GM23338 (cell line): Measurements from ENCODE around the gene KCNMB1. TPM values are rescaled to one million over a fixed set of nuclear protein-coding genes. Genes with fewer than 3 reads are reported as not detected.

Experiments used
- ATAC-seq: fragments of 200-7000 bp; cut with Tn5 transposase; 3 replicates; pipeline ENCODE4 v1.9.1; 2020
- DNase-seq: peaks from one replicate; pipeline ENCODE4 v3.0.0-alpha.2; 2015; ENCODE audit warnings: low spot score
- H2AFZ ChIP-seq: fragments of 200-600 bp; sonication (generic); 2 replicates; pipeline ENCODE4 v1.8.0; 2016; ENCODE audit warnings: antibody characterized with exemption, mild to moderate bottlenecking, moderate library complexity
- H3F3A ChIP-seq: fragments of 200-600 bp; sonication (generic); replicated peaks from 2 replicates; pipeline ENCODE4 v1.8.0; 2017; ENCODE audit warnings: antibody characterized with exemption, mixed run types, low read depth
- H3K27ac ChIP-seq: fragments of 200-600 bp; sonication (generic); 2 replicates; pipeline ENCODE4 v1.6.1; 2016; ENCODE audit warnings: low read depth
- H3K27me3 ChIP-seq: fragments of 200-600 bp; sonication (generic); 2 replicates; pipeline ENCODE4 v1.8.0; 2016; ENCODE audit warnings: mild to moderate bottlenecking, mixed run types, moderate library complexity; ENCODE audit not compliant: insufficient read depth
- H3K36me3 ChIP-seq: fragments of 200-600 bp; sonication (generic); 2 replicates; pipeline ENCODE4 v1.8.0; 2016; ENCODE audit warnings: mild to moderate bottlenecking; ENCODE audit not compliant: insufficient read depth
- H3K4me1 ChIP-seq: fragments of 200-600 bp; sonication (generic); 2 replicates; pipeline ENCODE4 v1.8.0; 2016; ENCODE audit warnings: mild to moderate bottlenecking, moderate library complexity; ENCODE audit not compliant: insufficient read depth
- H3K4me2 ChIP-seq: fragments of 200-600 bp; sonication (generic); 2 replicates; pipeline ENCODE4 v1.7.1; 2017; ENCODE audit warnings: mixed run types
- H3K4me3 ChIP-seq: fragments of 200-600 bp; sonication (generic); 2 replicates; pipeline ENCODE4 v1.6.1; 2016; ENCODE audit warnings: mixed run types
- H3K79me2 ChIP-seq: fragments of 200-600 bp; sonication (generic); replicated peaks from 2 replicates; pipeline ENCODE4 v1.8.0; 2017; ENCODE audit warnings: mild to moderate bottlenecking; ENCODE audit not compliant: insufficient read depth
- H3K9me2 ChIP-seq: fragments of 200-600 bp; sonication (generic); 2 replicates; pipeline ENCODE4 v1.8.0; 2017; ENCODE audit not compliant: insufficient read depth
- H4K20me1 ChIP-seq: fragments of 200-600 bp; sonication (generic); replicated peaks from 2 replicates; pipeline ENCODE4 v1.8.0; 2017; ENCODE audit warnings: mild to moderate bottlenecking; ENCODE audit not compliant: insufficient read depth
- H3K27ac Mint-ChIP-seq: 2 replicates; pipeline ENCODE4 v1.8.0; 2020; ENCODE audit warnings: inconsistent platforms, mild to moderate bottlenecking, moderate library complexity, mixed read lengths
- H3K27me3 Mint-ChIP-seq: 3 replicates; pipeline ENCODE4 v1.8.0; 2022; ENCODE audit warnings: low read depth, mild to moderate bottlenecking, moderate library complexity, mixed read lengths, inconsistent platforms; ENCODE audit not compliant: insufficient read depth, poor library complexity
- H3K36me3 Mint-ChIP-seq: 3 replicates; pipeline ENCODE4 v1.8.0; 2021; ENCODE audit warnings: low read depth, mild to moderate bottlenecking, inconsistent platforms, moderate library complexity, mixed read lengths
- H3K4me1 Mint-ChIP-seq: 3 replicates; pipeline ENCODE4 v1.8.0; 2020; ENCODE audit warnings: mild to moderate bottlenecking, inconsistent platforms, mixed read lengths
- H3K4me3 Mint-ChIP-seq: 3 replicates; pipeline ENCODE4 v1.8.0; 2021; ENCODE audit warnings: moderate library complexity, mild to moderate bottlenecking, inconsistent platforms, mixed read lengths
- H3K9me3 Mint-ChIP-seq: 3 replicates; pipeline ENCODE4 v1.8.0; 2020; ENCODE audit warnings: moderate library complexity, mild to moderate bottlenecking, inconsistent platforms, mixed read lengths
- CREB1 ChIP-seq: fragments of 250-450 bp; sonication (Bioruptor Pico); IDR thresholded peaks from 2 replicates; pipeline ENCODE4 v1.5.0; 2020; ENCODE audit warnings: low read depth, mild to moderate bottlenecking, moderate library complexity
- CTCF ChIP-seq, 2 experiments: fragments of 200-600 bp in 1 of 2; sonication (generic) in 1 of 2; conservative IDR thresholded peaks; 2 replicates each; pipeline versions ENCODE4 v1.5.1 to v1.6.1; 2016 to 2017; ENCODE audit warnings: antibody characterized with exemption in 2 of 2, low read depth in 2 of 2, mild to moderate bottlenecking in 2 of 2, moderate library complexity in 1 of 2
- ETS1 ChIP-seq: IDR thresholded peaks from 2 replicates; pipeline ENCODE4 v1.6.1; 2016; ENCODE audit warnings: antibody characterized with exemption
- EZH2 ChIP-seq: fragments of 200-600 bp; sonication (generic); IDR thresholded peaks from one replicate; pipeline ENCODE4 v1.8.0; 2017; ENCODE audit warnings: antibody characterized with exemption, mild to moderate bottlenecking, low read depth; ENCODE audit not compliant: unreplicated experiment
- EZH2phosphoT487 ChIP-seq: fragments of 200-600 bp; sonication (generic); IDR thresholded peaks from one replicate; pipeline ENCODE4 v1.8.1; 2018; ENCODE audit warnings: antibody characterized with exemption; ENCODE audit not compliant: unreplicated experiment
- JUNB ChIP-seq: IDR thresholded peaks from one replicate; pipeline ENCODE4 v1.6.1; 2016; ENCODE audit warnings: antibody characterized with exemption; ENCODE audit not compliant: unreplicated experiment
- NANOG ChIP-seq: IDR thresholded peaks from 2 replicates; pipeline ENCODE4 v1.6.1; 2016; ENCODE audit warnings: antibody characterized with exemption, borderline replicate concordance
- POLR2AphosphoS5 ChIP-seq: IDR thresholded peaks from 2 replicates; pipeline ENCODE4 v1.6.1; 2016; ENCODE audit warnings: antibody characterized with exemption, low read depth
- STAT1 ChIP-seq: IDR thresholded peaks from one replicate; pipeline ENCODE4 v1.6.1; 2016; ENCODE audit warnings: antibody characterized with exemption; ENCODE audit not compliant: unreplicated experiment
- ZNF114 ChIP-seq: fragments of 250-450 bp; sonication (Bioruptor Pico); IDR thresholded peaks from 2 replicates; pipeline ENCODE4 v1.5.0; 2020; ENCODE audit warnings: mild to moderate bottlenecking, moderate library complexity
- ZNF331 ChIP-seq: fragments of 250-450 bp; sonication (Bioruptor Pico); IDR thresholded peaks from 2 replicates; pipeline ENCODE4 v1.5.0; 2020; ENCODE audit warnings: low read depth, mild to moderate bottlenecking, moderate library complexity
- polyA plus RNA-seq: library from polyadenylated mRNA; unstranded; fragments of >200 nt; fragmentation: Nextera tagmentation; extraction: Ambion mirVana; gene quantifications from 2 replicates; pipeline ENCODE4 v1.2.1, GENCODE V29; 2016
- total RNA-seq: library from RNA; depleted of rRNA; stranded (reverse); fragments of >200 nt; shearing (Covaris generic); gene quantifications from 2 replicates; pipeline ENCODE4 v1.2.3, GENCODE V29; 2014
- TF ChIP-seq, protein P1 (sequence below): IDR thresholded peaks from one replicate; pipeline ENCODE4 v1.6.1; 2018; ENCODE audit warnings: antibody characterized with exemption; ENCODE audit not compliant: unreplicated experiment
- TF ChIP-seq, protein P2 (sequence below): fragments of 250-450 bp; sonication (Bioruptor Pico); IDR thresholded peaks from 2 replicates; pipeline ENCODE4 v1.5.0; 2020; ENCODE audit warnings: mild to moderate bottlenecking, moderate library complexity

The KCNMB1 gene
- total and polyA plus RNA-seq, 2 experiments from 2014 or later: 0.17 to 0.19 TPM

DNA sequence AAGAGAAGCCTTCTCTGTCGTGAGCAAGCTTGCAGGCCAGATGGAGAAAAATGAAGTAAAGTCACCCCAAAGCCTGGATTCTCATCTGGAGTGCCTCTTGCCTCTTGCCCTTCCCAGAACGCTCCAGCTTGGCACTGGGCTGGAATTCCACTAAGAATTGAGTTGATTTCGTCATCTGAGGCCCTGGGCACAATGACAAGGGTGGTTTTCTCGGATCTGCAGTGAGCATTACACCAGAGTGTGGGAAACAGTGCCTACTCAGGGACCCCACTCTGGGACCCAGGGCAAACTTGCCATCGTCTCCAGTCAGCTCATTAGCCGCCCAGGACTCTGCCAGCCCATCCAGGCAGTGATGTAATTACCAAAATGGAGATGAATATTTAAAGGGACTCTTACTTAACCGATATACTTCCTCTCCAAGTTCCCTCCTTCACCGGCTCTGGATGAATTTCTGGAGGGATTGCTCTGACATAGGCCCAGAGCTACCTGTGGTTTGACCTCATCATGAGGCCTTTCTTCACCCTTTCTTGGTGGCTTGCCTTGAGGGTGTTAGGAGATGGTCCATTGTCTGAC, 46.9 kb downstream of the KCNMB1 start:
- TF ChIP-seq EZH2 (no peak), NANOG (no peak), CTCF (conservative IDR thresholded peaks at IDR 0.05; ENCODE audit: low read depth in 2 of 2) (no peak), ETS1 (no peak), ZNF331 (CRISPR knock-in tag) (no peak), POLR2AphosphoS5 (no peak), ZNF114 (CRISPR knock-in tag) (no peak), STAT1 (no peak), JUNB (no peak), CREB1 (CRISPR knock-in tag) (no peak), EZH2phosphoT487 (no peak)
- TF ChIP-seq, protein P1, sequence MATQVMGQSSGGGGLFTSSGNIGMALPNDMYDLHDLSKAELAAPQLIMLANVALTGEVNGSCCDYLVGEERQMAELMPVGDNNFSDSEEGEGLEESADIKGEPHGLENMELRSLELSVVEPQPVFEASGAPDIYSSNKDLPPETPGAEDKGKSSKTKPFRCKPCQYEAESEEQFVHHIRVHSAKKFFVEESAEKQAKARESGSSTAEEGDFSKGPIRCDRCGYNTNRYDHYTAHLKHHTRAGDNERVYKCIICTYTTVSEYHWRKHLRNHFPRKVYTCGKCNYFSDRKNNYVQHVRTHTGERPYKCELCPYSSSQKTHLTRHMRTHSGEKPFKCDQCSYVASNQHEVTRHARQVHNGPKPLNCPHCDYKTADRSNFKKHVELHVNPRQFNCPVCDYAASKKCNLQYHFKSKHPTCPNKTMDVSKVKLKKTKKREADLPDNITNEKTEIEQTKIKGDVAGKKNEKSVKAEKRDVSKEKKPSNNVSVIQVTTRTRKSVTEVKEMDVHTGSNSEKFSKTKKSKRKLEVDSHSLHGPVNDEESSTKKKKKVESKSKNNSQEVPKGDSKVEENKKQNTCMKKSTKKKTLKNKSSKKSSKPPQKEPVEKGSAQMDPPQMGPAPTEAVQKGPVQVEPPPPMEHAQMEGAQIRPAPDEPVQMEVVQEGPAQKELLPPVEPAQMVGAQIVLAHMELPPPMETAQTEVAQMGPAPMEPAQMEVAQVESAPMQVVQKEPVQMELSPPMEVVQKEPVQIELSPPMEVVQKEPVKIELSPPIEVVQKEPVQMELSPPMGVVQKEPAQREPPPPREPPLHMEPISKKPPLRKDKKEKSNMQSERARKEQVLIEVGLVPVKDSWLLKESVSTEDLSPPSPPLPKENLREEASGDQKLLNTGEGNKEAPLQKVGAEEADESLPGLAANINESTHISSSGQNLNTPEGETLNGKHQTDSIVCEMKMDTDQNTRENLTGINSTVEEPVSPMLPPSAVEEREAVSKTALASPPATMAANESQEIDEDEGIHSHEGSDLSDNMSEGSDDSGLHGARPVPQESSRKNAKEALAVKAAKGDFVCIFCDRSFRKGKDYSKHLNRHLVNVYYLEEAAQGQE: no peak
- TF ChIP-seq, protein P2, sequence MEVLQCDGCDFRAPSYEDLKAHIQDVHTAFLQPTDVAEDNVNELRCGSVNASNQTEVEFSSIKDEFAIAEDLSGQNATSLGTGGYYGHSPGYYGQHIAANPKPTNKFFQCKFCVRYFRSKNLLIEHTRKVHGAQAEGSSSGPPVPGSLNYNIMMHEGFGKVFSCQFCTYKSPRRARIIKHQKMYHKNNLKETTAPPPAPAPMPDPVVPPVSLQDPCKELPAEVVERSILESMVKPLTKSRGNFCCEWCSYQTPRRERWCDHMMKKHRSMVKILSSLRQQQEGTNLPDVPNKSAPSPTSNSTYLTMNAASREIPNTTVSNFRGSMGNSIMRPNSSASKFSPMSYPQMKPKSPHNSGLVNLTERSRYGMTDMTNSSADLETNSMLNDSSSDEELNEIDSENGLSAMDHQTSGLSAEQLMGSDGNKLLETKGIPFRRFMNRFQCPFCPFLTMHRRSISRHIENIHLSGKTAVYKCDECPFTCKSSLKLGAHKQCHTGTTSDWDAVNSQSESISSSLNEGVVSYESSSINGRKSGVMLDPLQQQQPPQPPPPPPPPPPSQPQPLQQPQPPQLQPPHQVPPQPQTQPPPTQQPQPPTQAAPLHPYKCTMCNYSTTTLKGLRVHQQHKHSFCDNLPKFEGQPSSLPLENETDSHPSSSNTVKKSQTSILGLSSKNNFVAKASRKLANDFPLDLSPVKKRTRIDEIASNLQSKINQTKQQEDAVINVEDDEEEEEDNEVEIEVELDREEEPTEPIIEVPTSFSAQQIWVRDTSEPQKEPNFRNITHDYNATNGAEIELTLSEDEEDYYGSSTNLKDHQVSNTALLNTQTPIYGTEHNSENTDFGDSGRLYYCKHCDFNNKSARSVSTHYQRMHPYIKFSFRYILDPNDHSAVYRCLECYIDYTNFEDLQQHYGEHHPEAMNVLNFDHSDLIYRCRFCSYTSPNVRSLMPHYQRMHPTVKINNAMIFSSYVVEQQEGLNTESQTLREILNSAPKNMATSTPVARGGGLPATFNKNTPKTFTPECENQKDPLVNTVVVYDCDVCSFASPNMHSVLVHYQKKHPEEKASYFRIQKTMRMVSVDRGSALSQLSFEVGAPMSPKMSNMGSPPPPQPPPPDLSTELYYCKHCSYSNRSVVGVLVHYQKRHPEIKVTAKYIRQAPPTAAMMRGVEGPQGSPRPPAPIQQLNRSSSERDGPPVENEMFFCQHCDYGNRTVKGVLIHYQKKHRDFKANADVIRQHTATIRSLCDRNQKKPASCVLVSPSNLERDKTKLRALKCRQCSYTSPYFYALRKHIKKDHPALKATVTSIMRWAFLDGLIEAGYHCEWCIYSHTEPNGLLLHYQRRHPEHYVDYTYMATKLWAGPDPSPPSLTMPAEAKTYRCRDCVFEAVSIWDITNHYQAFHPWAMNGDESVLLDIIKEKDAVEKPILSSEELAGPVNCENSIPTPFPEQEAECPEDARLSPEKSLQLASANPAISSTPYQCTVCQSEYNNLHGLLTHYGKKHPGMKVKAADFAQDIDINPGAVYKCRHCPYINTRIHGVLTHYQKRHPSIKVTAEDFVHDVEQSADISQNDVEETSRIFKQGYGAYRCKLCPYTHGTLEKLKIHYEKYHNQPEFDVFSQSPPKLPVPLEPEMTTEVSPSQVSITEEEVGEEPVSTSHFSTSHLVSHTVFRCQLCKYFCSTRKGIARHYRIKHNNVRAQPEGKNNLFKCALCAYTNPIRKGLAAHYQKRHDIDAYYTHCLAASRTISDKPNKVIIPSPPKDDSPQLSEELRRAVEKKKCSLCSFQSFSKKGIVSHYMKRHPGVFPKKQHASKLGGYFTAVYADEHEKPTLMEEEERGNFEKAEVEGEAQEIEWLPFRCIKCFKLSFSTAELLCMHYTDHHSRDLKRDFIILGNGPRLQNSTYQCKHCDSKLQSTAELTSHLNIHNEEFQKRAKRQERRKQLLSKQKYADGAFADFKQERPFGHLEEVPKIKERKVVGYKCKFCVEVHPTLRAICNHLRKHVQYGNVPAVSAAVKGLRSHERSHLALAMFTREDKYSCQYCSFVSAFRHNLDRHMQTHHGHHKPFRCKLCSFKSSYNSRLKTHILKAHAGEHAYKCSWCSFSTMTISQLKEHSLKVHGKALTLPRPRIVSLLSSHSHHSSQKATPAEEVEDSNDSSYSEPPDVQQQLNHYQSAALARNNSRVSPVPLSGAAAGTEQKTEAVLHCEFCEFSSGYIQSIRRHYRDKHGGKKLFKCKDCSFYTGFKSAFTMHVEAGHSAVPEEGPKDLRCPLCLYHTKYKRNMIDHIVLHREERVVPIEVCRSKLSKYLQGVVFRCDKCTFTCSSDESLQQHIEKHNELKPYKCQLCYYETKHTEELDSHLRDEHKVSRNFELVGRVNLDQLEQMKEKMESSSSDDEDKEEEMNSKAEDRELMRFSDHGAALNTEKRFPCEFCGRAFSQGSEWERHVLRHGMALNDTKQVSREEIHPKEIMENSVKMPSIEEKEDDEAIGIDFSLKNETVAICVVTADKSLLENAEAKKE (CRISPR knock-in tag): no peak
- H3K4me1 ChIP-seq: peaks cover 14% of the 10 kb centered on the region
- H3K27me3 Mint-ChIP-seq: peaks cover 4% of the 10 kb centered on the region
- H3K4me3 ChIP-seq: no peak overlapping the region
- peaks cover 28% of the 10 kb centered on the region for H3K9me3 Mint-ChIP-seq
- peaks cover 9% of the 10 kb centered on the region; the same call in 2 of the 3 replicates for H3K36me3 Mint-ChIP-seq
- H3K27ac Mint-ChIP-seq: no peak overlapping the region
- no peaks in the 10 kb centered on the region; the same call in 1 of the 2 replicates for H3K36me3 ChIP-seq
- H4K20me1 ChIP-seq: no peaks in the 10 kb centered on the region
- H3K27ac ChIP-seq: no peak overlapping the region
- H3F3A ChIP-seq: no peaks in the 10 kb centered on the region
- no peak overlapping the region for H3K4me3 Mint-ChIP-seq
- no peaks in the 10 kb centered on the region for H3K79me2 ChIP-seq
- no peaks in the 10 kb centered on the region for H3K27me3 ChIP-seq
- H3K4me1 Mint-ChIP-seq: peaks cover 28% of the 10 kb centered on the region
- H2AFZ ChIP-seq: no peak overlapping the region
- ATAC-seq: no peak
- 0 out of 2 replicates have a peak, but pooled peaks cover 3% of the 10 kb centered on the region for H3K9me2 ChIP-seq
- no peak for DNase-seq
- no peak overlapping the region for H3K4me2 ChIP-seq
